IMR-90 (cell line): ENCODE data around the gene TNFRSF11A. TPM values are rescaled to one million over a fixed set of nuclear protein-coding genes. Genes with fewer than 3 reads are reported as not detected.

Source experiments
- ATAC-seq: fragments of 200-7000 bp; cut with Tn5 transposase; 2 replicates; pipeline ENCODE4 v1.9.1; 2020; ENCODE audit warnings: low read depth, mild to moderate bottlenecking, moderate library complexity
- BruUV-seq: library from RNA; stranded (reverse); fragments of 400-500 nt; replicated peaks from 2 replicates; lab custom pipeline; 2021; lab: Mats Ljungman, UMichigan
- CTCF ChIA-PET: fragments of 300-600 bp; formaldehyde crosslinking; extraction: SDS; loops from one replicate; lab custom pipeline; 2021; ENCODE audit warnings: antibody characterized with exemption; lab: Yijun Ruan, JAX
- POLR2A ChIA-PET: fragments of 300-600 bp; sonication (Branson Sonifier 250); formaldehyde crosslinking; loops from one replicate; lab custom pipeline; 2022; ENCODE audit warnings: antibody characterized with exemption; ENCODE audit not compliant: unreplicated experiment; lab: Charles Lee
- DNase-seq: peaks from one replicate; pipeline ENCODE4 v3.0.0; 2013
- H2AFZ ChIP-seq: replicated peaks from 2 replicates; pipeline ENCODE3; 2013; ENCODE audit warnings: low read length, mild to moderate bottlenecking; ENCODE audit not compliant: poor library complexity
- H2AK5ac ChIP-seq: 2 replicates; pipeline ENCODE4 v1.6.1; 2013; ENCODE audit warnings: low read depth, low read length, inconsistent platforms
- H2AK9ac ChIP-seq: replicated peaks from 2 replicates; pipeline ENCODE3; 2013; ENCODE audit warnings: mild to moderate bottlenecking, low read depth, low read length, moderate library complexity; ENCODE audit not compliant: poor library complexity
- H2BK120ac ChIP-seq: 2 replicates; pipeline ENCODE4 v1.6.1; 2013; ENCODE audit warnings: low read depth, low read length, inconsistent platforms
- H2BK15ac ChIP-seq: 3 replicates; pipeline ENCODE4 v1.6.1; 2013; ENCODE audit warnings: low read depth, low read length, inconsistent platforms
- H2BK20ac ChIP-seq: 2 replicates; pipeline ENCODE4 v1.6.1; 2013; ENCODE audit warnings: low read depth, mild to moderate bottlenecking, inconsistent platforms, low read length, moderate library complexity
- H2BK5ac ChIP-seq: 2 replicates; pipeline ENCODE4 v1.6.1; 2013; ENCODE audit warnings: mild to moderate bottlenecking, low read depth, low read length, inconsistent platforms; ENCODE audit not compliant: poor library complexity, severe bottlenecking
- H3K14ac ChIP-seq: replicated peaks from 2 replicates; pipeline ENCODE4 v1.6.1; 2013; ENCODE audit warnings: low read depth, low read length, inconsistent platforms
- H3K18ac ChIP-seq: 2 replicates; pipeline ENCODE4 v1.6.1; 2013; ENCODE audit warnings: low read depth, low read length, control low read depth
- H3K23ac ChIP-seq: 2 replicates; pipeline ENCODE4 v1.6.1; 2013; ENCODE audit warnings: low read depth, low read length, inconsistent platforms
- H3K27ac ChIP-seq: 2 replicates; pipeline ENCODE4 v1.5.1; 2013; ENCODE audit warnings: mild to moderate bottlenecking, control low read depth, low read length; ENCODE audit not compliant: insufficient read depth
- H3K27me3 ChIP-seq: 2 replicates; pipeline ENCODE4 v1.6.1; 2013; ENCODE audit warnings: low read length; ENCODE audit not compliant: control insufficient read depth, insufficient read depth
- H3K36me3 ChIP-seq: 2 replicates; pipeline ENCODE4 v1.6.1; 2013; ENCODE audit warnings: low read length, mixed read lengths; ENCODE audit not compliant: control insufficient read depth, insufficient read depth
- H3K4ac ChIP-seq: 2 replicates; pipeline ENCODE4 v1.6.1; 2013; ENCODE audit warnings: low read depth, low read length, inconsistent platforms
- H3K4me1 ChIP-seq: 2 replicates; pipeline ENCODE4 v1.6.1; 2013; ENCODE audit warnings: low read length, mixed read lengths; ENCODE audit not compliant: control insufficient read depth, insufficient read depth
- H3K4me2 ChIP-seq: 2 replicates; pipeline ENCODE4 v1.6.1; 2013; ENCODE audit warnings: low read depth, mild to moderate bottlenecking, control low read depth, low read length, moderate library complexity
- H3K4me3 ChIP-seq: 2 replicates; pipeline ENCODE4 v1.5.1; 2013; ENCODE audit warnings: low read depth, mild to moderate bottlenecking, control low read depth, low read length, moderate library complexity; ENCODE audit not compliant: insufficient read depth
- H3K56ac ChIP-seq: 2 replicates; pipeline ENCODE4 v1.6.1; 2013; ENCODE audit warnings: low read length, inconsistent platforms; ENCODE audit not compliant: insufficient read depth; ENCODE audit errors: extremely low read depth
- H3K79me1 ChIP-seq, 2 experiments: 2 replicates each; pipeline ENCODE4 v1.6.1; 2013; ENCODE audit warnings: low read length in 2 of 2, inconsistent platforms in 1 of 2, low read depth in 1 of 2
- H3K9ac ChIP-seq: 2 replicates; pipeline ENCODE4 v1.6.1; 2013; ENCODE audit warnings: low read depth, low read length, control low read depth
- H3K9me1 ChIP-seq: 2 replicates; pipeline ENCODE4 v1.6.1; 2013; ENCODE audit warnings: low read length, inconsistent platforms; ENCODE audit not compliant: insufficient read depth
- H3K9me3 ChIP-seq: 2 replicates; pipeline ENCODE4 v1.6.1; 2013; ENCODE audit warnings: low read length; ENCODE audit not compliant: control insufficient read depth, insufficient read depth
- H4K20me1 ChIP-seq: 2 replicates; pipeline ENCODE4 v1.6.1; 2013; ENCODE audit warnings: low read length, inconsistent platforms; ENCODE audit not compliant: insufficient read depth
- H4K5ac ChIP-seq: 2 replicates; pipeline ENCODE4 v1.6.1; 2013; ENCODE audit warnings: mild to moderate bottlenecking, low read depth, low read length, control low read depth
- H4K8ac ChIP-seq, 2 experiments: 2 replicates each; pipeline ENCODE4 v1.6.1; 2013; ENCODE audit warnings: low read depth in 2 of 2, low read length in 2 of 2, control low read depth in 1 of 2, inconsistent platforms in 1 of 2
- H4K91ac ChIP-seq: 2 replicates; pipeline ENCODE4 v1.6.1; 2013; ENCODE audit warnings: low read depth, low read length, inconsistent platforms; ENCODE audit not compliant: insufficient read depth
- CEBPB ChIP-seq: IDR thresholded peaks from 2 replicates; pipeline ENCODE4 v1.6.1; 2012; ENCODE audit warnings: low read depth, low read length, improper control_type of control experiment
- CHD1 ChIP-seq: IDR thresholded peaks from 2 replicates; pipeline ENCODE4 v1.6.1; 2012; ENCODE audit warnings: low read depth, low read length, improper control_type of control experiment
- CTCF ChIP-seq: conservative IDR thresholded peaks from 2 replicates; pipeline ENCODE4 v1.5.1; 2012; ENCODE audit warnings: mild to moderate bottlenecking, low read depth, low read length, improper control_type of control experiment
- NFE2L2 ChIP-seq: fragments of 150-350 bp; IDR thresholded peaks from 2 replicates; pipeline ENCODE4 v1.6.1; 2016; ENCODE audit warnings: low read depth, mild to moderate bottlenecking, low read length
- RCOR1 ChIP-seq: IDR thresholded peaks from 2 replicates; pipeline ENCODE4 v1.6.1; 2012; ENCODE audit warnings: mild to moderate bottlenecking, low read length, improper control_type of control experiment; ENCODE audit not compliant: insufficient replicate concordance
- RFX5 ChIP-seq: IDR thresholded peaks from 2 replicates; pipeline ENCODE4 v1.8.0; 2012; ENCODE audit warnings: low read depth, mild to moderate bottlenecking, low read length, moderate library complexity
- WGBS, 2 experiments: methylation state at CpG; one replicate each; pipeline versions ENCODE4 v1.1.5 to v1.1.7; 2013; ENCODE audit warnings: missing lambda C conversion rate in 2 of 2; ENCODE audit not compliant: insufficient read length in 1 of 2; ENCODE audit errors: extremely low coverage in 2 of 2; 5-methylcytosine and 5-hydroxymethylcytosine counted together
- dilution Hi-C: fragments of 300-500 bp; cut with HindIII; formaldehyde crosslinking; loops from one replicate; pipeline ENCODE4 v1.14.3; 2018; ENCODE audit warnings: low sequenced_read_pairs; ENCODE audit not compliant: unreplicated experiment
- in situ Hi-C: fragments of 300-500 bp; cut with MboI; formaldehyde crosslinking; loops from 3 replicates; pipeline ENCODE4 v1.14.3; 2019; ENCODE audit warnings: low sequenced_read_pairs, inconsistent platforms, mixed read lengths
- intact Hi-C: fragments of 100-400 bp; cut with micrococcal nuclease; formaldehyde crosslinking; loops from 2 replicates; pipeline ENCODE4 v1.10.0; 2022
- polyA plus RNA-seq, 3 experiments: library from polyadenylated mRNA; depleted of rRNA; stranded (reverse); fragments of >200 nt; gene quantifications; 2 replicates each; pipeline ENCODE4 v1.2.3, GENCODE V29; 2012; ENCODE audit warnings: low replicate concordance in 1 of 3
- total RNA-seq: library from RNA; depleted of rRNA; stranded (reverse); fragments of >200 nt; gene quantifications from 2 replicates; pipeline ENCODE4 v1.2.3, GENCODE V29; 2012
- TF ChIP-seq, protein P1 (sequence below): fragments of 150-350 bp; IDR thresholded peaks from 2 replicates; pipeline ENCODE4 v1.6.1; 2016; ENCODE audit warnings: low read depth, mild to moderate bottlenecking, low read length, moderate library complexity, borderline replicate concordance

Gene TNFRSF11A
- total and polyA plus RNA-seq, 2 of the 4 experiments (the other 2 are of a cell fraction) = under 0.01 TPM; not detected in 1

- DNase-seq (no peak), ATAC-seq (no peak)
- TF ChIP-seq CHD1 (no peak), RFX5 (no peak), RCOR1 (no peak), CTCF (no peak), NFE2L2 (no peak), CEBPB (no peak)
- TF ChIP-seq, protein P1, sequence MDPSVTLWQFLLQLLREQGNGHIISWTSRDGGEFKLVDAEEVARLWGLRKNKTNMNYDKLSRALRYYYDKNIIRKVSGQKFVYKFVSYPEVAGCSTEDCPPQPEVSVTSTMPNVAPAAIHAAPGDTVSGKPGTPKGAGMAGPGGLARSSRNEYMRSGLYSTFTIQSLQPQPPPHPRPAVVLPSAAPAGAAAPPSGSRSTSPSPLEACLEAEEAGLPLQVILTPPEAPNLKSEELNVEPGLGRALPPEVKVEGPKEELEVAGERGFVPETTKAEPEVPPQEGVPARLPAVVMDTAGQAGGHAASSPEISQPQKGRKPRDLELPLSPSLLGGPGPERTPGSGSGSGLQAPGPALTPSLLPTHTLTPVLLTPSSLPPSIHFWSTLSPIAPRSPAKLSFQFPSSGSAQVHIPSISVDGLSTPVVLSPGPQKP = no peak
- no peaks in the 10 kb centered on the region for H3K9me3 ChIP-seq
- no peak overlapping the region for H3K18ac ChIP-seq
- POLR2A ChIA-PET = no interaction called here
- H3K27me3 ChIP-seq = peaks cover 23% of the 10 kb centered on the region
- no peak overlapping the region for H2AK5ac ChIP-seq
- no peak overlapping the region for H3K23ac ChIP-seq
- H4K8ac ChIP-seq = no peak overlapping the region
- no peak overlapping the region for H2BK15ac ChIP-seq
- no peak overlapping the region for H2AFZ ChIP-seq
- H3K36me3 ChIP-seq = no peaks in the 10 kb centered on the region
- H3K4me2 ChIP-seq = no peak overlapping the region
- BruUV-seq = no TSS peak
- H3K27ac ChIP-seq = no peak overlapping the region
- no peak overlapping the region for H2AK9ac ChIP-seq
- H3K9ac ChIP-seq = no peak overlapping the region
- no peak overlapping the region for H3K14ac ChIP-seq
- no peak overlapping the region for H2BK5ac ChIP-seq
- peaks cover 4% of the 10 kb centered on the region for H3K4me1 ChIP-seq
- no peaks in the 10 kb centered on the region for H4K20me1 ChIP-seq
- intact Hi-C loops = no loop called here
- in situ Hi-C loops = no loop called here
- whole genome bisulfite sequencing, 2 experiments = 100% methylated on average over 1 of the region's 12 CpGs; no CpG with 5 or more reads in 1 of the 2 experiments
- H2BK20ac ChIP-seq = no peak overlapping the region
- H3K79me1 ChIP-seq = no peaks in the 10 kb centered on the region
- no peak overlapping the region for H4K5ac ChIP-seq
- no peak overlapping the region for H3K4me3 ChIP-seq
- H4K91ac ChIP-seq = no peak overlapping the region
- CTCF ChIA-PET = no interaction called here
- dilution Hi-C loops = no loop called here
- no peak overlapping the region for H3K4ac ChIP-seq
- H2BK120ac ChIP-seq = no peak overlapping the region
- no peaks in the 10 kb centered on the region for H3K9me1 ChIP-seq
- H3K56ac ChIP-seq = no peak overlapping the region
These were observed 113.3 kb downstream of the TNFRSF11A start for GRCh38 chr18:62438402-62438801.
